ENCODE data around the gene BHMT. TPM values are rescaled to one million over a fixed set of nuclear protein-coding genes. Genes with fewer than 3 reads are reported as not detected.

BHMT gene
- total RNA-seq, 2 experiments from 2014 or later = not detected

- Histone ChIP-seq H3K27ac (ENCODE audit: low read depth, low read length, poor library complexity, severe bottlenecking) (no peak overlapping the region), H3K36me3 (ENCODE audit: insufficient read depth, low read length) (no peaks in the 10 kb centered on the region), H3K4me1 (ENCODE audit: insufficient read depth, low read length, poor library complexity, severe bottlenecking) (no peaks in the 10 kb centered on the region), H4K20me1 (ENCODE audit: insufficient read depth, low read length) (no peaks in the 10 kb centered on the region), H2AFZ (ENCODE audit: low read length) (no peak overlapping the region), H3K4me2 (ENCODE audit: low read length) (no peak overlapping the region), H3K79me2 (ENCODE audit: insufficient read depth, low read depth, low read length) (no peaks in the 10 kb centered on the region), H3K4me3 (ENCODE audit: low read depth, low read length, poor library complexity, severe bottlenecking) (no peak overlapping the region), H3K9me2 (ENCODE audit: insufficient read depth, low read length) (no peaks in the 10 kb centered on the region), H3K9me3 (ENCODE audit: low read length) (no peaks in the 10 kb centered on the region)
- intact Hi-C loops (cut with micrococcal nuclease; ENCODE audit: unreplicated experiment) = no loop called here
- CTCF ChIA-PET (ENCODE audit: unreplicated experiment) = no interaction called here
- no TSS peak for BruUV-seq (replicated peaks)
- POLR2A ChIA-PET = interaction anchor here (0.6 to 0.9 kb wide), 2 partner anchors 12 to 330 kb away, joined by 3 read pairs; no protein-coding TSS in a partner anchor
- DNase-seq (ENCODE audit: low spot score) = no peak
- no peak for TF ChIP-seq EZH2phosphoT487 (IDR thresholded peaks at IDR 0.05; ENCODE audit: borderline replicate concordance, low read depth, low read length)
- TF ChIP-seq, protein P1, sequence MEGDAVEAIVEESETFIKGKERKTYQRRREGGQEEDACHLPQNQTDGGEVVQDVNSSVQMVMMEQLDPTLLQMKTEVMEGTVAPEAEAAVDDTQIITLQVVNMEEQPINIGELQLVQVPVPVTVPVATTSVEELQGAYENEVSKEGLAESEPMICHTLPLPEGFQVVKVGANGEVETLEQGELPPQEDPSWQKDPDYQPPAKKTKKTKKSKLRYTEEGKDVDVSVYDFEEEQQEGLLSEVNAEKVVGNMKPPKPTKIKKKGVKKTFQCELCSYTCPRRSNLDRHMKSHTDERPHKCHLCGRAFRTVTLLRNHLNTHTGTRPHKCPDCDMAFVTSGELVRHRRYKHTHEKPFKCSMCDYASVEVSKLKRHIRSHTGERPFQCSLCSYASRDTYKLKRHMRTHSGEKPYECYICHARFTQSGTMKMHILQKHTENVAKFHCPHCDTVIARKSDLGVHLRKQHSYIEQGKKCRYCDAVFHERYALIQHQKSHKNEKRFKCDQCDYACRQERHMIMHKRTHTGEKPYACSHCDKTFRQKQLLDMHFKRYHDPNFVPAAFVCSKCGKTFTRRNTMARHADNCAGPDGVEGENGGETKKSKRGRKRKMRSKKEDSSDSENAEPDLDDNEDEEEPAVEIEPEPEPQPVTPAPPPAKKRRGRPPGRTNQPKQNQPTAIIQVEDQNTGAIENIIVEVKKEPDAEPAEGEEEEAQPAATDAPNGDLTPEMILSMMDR (conservative IDR thresholded peaks at IDR 0.05; ENCODE audit: low read length) = no peak
These were observed 8.6 kb downstream of the BHMT start for GRCh38 chr5:79120221-79120620.

DNA sequence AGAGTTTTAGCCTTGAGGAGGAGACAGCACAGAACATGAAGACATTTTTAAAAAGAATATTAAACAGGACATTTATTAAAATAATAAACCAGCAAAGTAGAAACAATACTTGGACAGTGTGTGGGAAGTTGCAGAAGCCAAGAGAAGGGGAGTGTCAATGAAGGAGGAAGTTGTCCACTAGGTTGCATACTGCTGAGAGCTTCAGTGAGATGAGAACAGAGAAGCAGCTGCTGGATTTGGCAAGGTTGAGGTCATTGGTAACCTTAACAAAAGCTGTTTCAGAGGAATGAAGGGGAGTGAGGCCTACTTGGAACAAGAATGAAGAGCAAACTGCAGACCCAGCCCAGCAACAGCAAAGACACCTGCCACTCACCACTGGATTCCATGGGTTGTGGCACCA lies 11.4 kb downstream of the BHMT start:
- DNase-seq (ENCODE audit: low spot score) = no peak
- Histone ChIP-seq H3K36me3 (ENCODE audit: insufficient read depth, low read length) (no peaks in the 10 kb centered on the region), H3K9me3 (ENCODE audit: low read length) (no peaks in the 10 kb centered on the region), H2AFZ (ENCODE audit: low read length) (no peak overlapping the region), H3K4me3 (ENCODE audit: low read depth, low read length, poor library complexity, severe bottlenecking) (no peak overlapping the region), H4K20me1 (ENCODE audit: insufficient read depth, low read length) (no peaks in the 10 kb centered on the region), H3K27ac (ENCODE audit: low read depth, low read length, poor library complexity, severe bottlenecking) (no peak overlapping the region), H3K9me2 (ENCODE audit: insufficient read depth, low read length) (no peaks in the 10 kb centered on the region), H3K79me2 (ENCODE audit: insufficient read depth, low read depth, low read length) (no peaks in the 10 kb centered on the region), H3K4me1 (ENCODE audit: insufficient read depth, low read length, poor library complexity, severe bottlenecking) (no peaks in the 10 kb centered on the region), H3K4me2 (ENCODE audit: low read length) (no peak overlapping the region)
- ChIA-PET POLR2A (no interaction called here), CTCF (ENCODE audit: unreplicated experiment) (no interaction called here)
- intact Hi-C loops (cut with micrococcal nuclease; ENCODE audit: unreplicated experiment) = no loop called here
- no peak for TF ChIP-seq EZH2phosphoT487 (IDR thresholded peaks at IDR 0.05; ENCODE audit: borderline replicate concordance, low read depth, low read length)
- TF ChIP-seq, protein P1 (conservative IDR thresholded peaks at IDR 0.05; ENCODE audit: low read length) = no peak
- no TSS peak for BruUV-seq (replicated peaks)

DNA sequence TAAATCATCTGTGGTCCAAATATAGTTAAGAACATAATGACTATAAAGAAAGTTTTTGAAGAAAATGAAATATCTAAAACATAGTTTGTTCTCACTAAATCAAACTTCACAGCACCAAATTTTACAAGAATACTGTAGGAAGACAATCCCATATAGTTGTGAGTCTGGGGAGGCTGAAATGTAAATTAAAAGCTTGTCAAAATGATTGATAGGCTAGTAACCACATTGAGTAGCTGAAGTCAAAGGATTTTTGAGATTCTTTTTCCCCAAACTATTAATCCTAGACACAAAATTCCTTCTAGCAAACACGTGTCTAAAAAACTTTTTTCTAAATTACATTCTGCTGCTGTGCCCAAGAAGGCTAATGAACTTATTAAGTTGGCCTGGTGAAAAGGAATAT lies 13.0 kb downstream of the BHMT start:
- no peak overlapping the region for H2AFZ ChIP-seq (ENCODE audit: low read length)
- H3K79me2 ChIP-seq (ENCODE audit: insufficient read depth, low read depth, low read length) = no peaks in the 10 kb centered on the region
- intact Hi-C loops (cut with micrococcal nuclease; ENCODE audit: unreplicated experiment) = no loop called here
- H3K9me3 ChIP-seq (ENCODE audit: low read length) = no peaks in the 10 kb centered on the region
- TF ChIP-seq, protein P1 (conservative IDR thresholded peaks at IDR 0.05; ENCODE audit: low read length) = no peak
- TF ChIP-seq EZH2phosphoT487 (IDR thresholded peaks at IDR 0.05; ENCODE audit: borderline replicate concordance, low read depth, low read length) = no peak
- ChIA-PET POLR2A (interaction anchor here (0.7 kb wide), 1 partner anchor 9 kb away, joined by 3 read pairs; no protein-coding TSS in a partner anchor), CTCF (ENCODE audit: unreplicated experiment) (no interaction called here)
- H3K4me2 ChIP-seq (ENCODE audit: low read length) = no peak overlapping the region
- H3K4me1 ChIP-seq (ENCODE audit: insufficient read depth, low read length, poor library complexity, severe bottlenecking) = no peaks in the 10 kb centered on the region
- H4K20me1 ChIP-seq (ENCODE audit: insufficient read depth, low read length) = no peaks in the 10 kb centered on the region
- no peak overlapping the region for H3K27ac ChIP-seq (ENCODE audit: low read depth, low read length, poor library complexity, severe bottlenecking)
- DNase-seq (ENCODE audit: low spot score) = no peak
- no peak overlapping the region for H3K4me3 ChIP-seq (ENCODE audit: low read depth, low read length, poor library complexity, severe bottlenecking)
- no peaks in the 10 kb centered on the region for H3K9me2 ChIP-seq (ENCODE audit: insufficient read depth, low read length)
- no peaks in the 10 kb centered on the region for H3K36me3 ChIP-seq (ENCODE audit: insufficient read depth, low read length)
- BruUV-seq (replicated peaks) = no TSS peak
